NCI-H1436 treated with DMSO at 0.1 percent for 48 hours (cell line): Measurements from ENCODE around the gene GTF3C1.

ENCODE experiments used
- DNase-seq: peaks from one replicate; lab custom pipeline; 2025; lab: John Stamatoyannopoulos, UW

The GTF3C1 gene

GRCh38 chr16:27426423-27427408 is 123.0 kb downstream of the GTF3C1 start:
- DNase-seq, result peak; percentile 27

GRCh38 chr16:27425961-27426360 is 123.8 kb downstream of the GTF3C1 start:
- DNase-seq, result no peak

DNA sequence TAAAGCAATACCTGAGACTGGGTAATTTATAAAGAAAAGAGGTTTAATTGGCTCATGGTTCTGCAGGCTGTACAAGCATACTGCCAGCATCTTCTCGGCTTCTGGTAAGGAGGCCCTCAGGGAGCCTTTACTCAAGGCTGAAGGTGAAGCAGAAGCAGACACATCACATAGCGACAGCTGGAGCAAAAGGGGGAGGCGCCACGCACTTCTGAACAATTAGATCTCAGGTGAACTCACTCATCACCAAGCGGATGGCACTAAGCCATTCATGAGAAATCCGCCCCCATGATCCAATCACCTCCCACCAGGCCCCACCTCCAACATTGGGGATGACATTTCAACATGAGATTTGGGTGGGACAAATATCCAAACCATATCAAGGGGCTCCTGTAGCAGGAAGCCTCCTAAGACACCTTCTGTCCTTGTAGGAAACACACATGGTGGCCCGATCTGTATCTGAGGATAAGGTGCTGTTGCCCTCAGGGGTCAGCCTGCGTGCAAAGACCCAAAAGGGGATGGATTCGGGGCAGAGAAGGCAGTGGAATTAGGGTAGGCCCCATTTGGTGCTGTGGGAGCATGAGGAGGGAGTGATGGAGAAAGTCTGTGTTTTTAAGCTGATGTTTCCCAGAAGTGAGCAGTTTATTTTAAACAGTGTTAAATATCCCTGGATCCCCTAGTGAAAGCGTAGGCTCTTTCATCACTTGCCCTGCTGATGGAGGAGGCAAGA is 124.8 kb downstream of the GTF3C1 start:
- DNase-seq, result no peak

DNA sequence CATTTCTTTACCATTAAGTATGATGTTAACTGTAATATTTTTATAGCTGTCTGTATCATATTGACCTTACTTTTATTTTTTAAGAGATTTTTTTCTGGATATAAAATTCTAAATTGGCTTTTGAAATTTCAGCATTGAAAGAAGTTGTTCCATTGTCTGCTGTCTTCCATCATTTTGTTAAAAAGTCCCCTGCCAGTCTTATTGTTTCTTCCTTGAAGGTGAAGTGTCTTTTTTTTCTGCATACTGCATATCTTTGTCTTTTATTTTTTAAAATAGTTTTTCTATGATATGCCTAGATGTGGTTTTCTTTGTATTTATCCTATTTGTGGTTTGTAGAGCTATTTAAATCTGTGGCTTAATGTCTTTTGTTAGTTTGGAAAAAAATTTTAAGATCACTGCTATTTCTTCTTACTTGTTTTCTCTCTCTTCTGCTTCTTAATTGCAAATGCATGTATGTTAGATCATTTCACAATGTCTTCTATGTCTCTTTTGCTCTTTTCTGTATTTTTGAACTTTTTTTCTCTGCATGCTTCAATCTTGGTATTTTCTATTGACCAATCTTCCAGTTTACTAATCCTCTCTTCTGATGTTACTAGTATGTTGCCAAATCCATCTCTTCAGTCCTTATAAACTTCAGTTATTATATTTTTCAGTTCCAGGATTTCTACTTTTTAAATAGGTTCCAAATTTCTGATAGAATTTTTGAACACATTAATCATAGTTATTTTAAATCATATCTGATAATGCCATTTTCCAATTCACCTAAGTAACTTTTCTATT is 127.6 kb downstream of the GTF3C1 start:
- DNase-seq, result no peak

DNA sequence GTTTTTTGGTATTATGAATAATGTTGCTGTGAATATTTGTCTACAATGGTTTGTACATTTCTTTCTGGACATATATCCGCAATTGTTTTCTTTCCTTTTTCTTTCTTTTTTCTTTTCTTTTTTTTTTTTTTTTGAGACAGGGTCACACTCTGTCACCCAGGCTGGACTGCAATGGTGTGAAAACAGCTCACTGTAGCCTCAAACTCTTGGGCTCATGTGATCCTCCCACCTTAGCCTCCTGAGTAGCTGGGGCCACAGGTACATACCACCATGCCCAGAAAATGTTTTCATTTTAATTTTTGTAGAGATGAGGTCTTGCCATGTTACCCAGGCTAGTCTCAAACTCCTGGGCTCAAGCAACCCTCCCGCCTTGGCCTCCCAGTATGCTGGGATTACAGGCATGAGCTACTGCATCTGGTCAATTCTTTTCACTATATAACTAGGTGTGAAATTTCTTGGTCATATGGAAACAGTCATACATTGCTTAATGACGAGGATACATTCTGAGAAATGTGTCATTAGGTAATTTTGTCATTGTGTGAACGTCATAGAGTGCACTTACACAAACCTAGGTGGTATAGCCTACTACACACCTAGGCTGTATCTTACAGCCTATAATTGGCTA is 132.6 kb downstream of the GTF3C1 start:
- DNase-seq, result no peak

- DNase-seq, result no peak
These were observed 134.8 kb downstream of the GTF3C1 start for GRCh38 chr16:27414788-27415431.

DNA sequence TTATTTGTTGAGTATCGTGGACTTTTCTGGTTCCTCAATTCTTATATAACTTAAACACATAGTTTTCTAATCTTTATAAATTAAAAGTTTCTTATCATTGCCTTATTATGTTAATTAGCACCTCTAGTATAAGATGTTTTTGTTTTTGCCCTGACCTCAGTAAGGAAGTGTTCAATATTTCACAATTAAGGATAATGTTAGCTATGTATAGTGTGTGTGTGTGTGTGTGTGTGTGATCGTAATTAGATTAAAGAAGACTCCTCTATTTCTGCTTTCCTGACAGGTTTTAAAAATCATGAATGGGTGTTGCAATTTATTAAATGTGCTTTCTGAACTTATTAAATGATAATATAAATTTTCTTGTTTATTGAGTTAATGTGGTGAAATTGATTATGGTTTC is 135.8 kb downstream of the GTF3C1 start:
- DNase-seq, result no peak

- DNase-seq, result no peak
These were observed 139.0 kb downstream of the GTF3C1 start for GRCh38 chr16:27410761-27411160.
